ENCODE results near the gene PRSS48.

DNA sequence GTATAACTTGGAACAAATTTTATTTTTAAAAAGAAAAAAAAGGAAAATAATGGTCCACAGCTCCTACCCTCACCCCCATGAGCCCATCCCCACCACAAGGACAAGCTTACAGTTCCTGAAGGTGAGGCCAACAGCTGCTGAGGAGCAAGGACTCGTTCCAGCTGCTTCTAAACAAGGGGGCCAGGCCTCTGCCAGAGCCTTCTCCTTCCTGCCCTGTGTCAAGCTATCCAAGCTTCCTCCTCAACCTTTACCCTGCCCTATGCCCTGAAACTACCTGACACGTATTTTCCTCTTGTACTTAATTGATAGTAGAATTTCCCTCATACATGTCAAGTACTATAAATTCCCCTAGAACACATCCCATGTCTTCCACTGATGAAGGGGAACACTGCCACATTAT lies 39.7 kb downstream of the PRSS48 start:
- no peak for TF ChIP-seq RFX5 (IDR thresholded peaks at IDR 0.05; ENCODE audit: low read depth, low read length)
- TF ChIP-seq, protein P1, sequence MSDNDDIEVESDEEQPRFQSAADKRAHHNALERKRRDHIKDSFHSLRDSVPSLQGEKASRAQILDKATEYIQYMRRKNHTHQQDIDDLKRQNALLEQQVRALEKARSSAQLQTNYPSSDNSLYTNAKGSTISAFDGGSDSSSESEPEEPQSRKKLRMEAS (IDR thresholded peaks at IDR 0.05; ENCODE audit: low read depth, low read length): no peak
- TF ChIP-seq, protein P2, sequence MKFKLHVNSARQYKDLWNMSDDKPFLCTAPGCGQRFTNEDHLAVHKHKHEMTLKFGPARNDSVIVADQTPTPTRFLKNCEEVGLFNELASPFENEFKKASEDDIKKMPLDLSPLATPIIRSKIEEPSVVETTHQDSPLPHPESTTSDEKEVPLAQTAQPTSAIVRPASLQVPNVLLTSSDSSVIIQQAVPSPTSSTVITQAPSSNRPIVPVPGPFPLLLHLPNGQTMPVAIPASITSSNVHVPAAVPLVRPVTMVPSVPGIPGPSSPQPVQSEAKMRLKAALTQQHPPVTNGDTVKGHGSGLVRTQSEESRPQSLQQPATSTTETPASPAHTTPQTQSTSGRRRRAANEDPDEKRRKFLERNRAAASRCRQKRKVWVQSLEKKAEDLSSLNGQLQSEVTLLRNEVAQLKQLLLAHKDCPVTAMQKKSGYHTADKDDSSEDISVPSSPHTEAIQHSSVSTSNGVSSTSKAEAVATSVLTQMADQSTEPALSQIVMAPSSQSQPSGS (IDR thresholded peaks at IDR 0.05; ENCODE audit: low read length): no peak

Data from GM12878 (cell line).